ENCODE results near the gene SEMA5B. TPM values are rescaled to one million over a fixed set of nuclear protein-coding genes. Genes with fewer than 3 reads are reported as not detected.
A peak's percentile ranks its signal among the peaks of the same experiment; 100 is the strongest.

The SEMA5B gene
- polyA plus RNA-seq, 1 donor: 23.8 TPM

DNA sequence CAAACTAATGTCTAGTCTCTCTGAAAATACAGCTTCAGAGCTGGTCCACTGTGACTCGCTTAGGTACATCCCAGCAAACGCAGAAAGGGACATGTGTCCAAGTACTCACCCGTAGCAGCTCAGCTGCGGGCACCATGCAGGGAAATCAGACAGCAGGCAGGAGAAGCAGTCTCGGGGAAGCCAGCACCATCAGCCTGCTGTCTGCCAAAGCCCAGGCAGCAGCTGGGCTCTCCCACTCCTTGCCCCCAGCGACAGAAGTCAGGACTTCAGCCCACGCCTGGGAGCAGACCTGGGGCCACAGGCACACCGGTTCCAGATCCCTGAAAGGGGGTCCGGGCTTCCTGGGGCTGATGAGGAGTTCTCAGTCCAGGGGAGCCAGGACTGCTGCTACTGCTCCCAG lies 34.9 kb downstream of the SEMA5B start:
- DNase-seq: no peak

DNA sequence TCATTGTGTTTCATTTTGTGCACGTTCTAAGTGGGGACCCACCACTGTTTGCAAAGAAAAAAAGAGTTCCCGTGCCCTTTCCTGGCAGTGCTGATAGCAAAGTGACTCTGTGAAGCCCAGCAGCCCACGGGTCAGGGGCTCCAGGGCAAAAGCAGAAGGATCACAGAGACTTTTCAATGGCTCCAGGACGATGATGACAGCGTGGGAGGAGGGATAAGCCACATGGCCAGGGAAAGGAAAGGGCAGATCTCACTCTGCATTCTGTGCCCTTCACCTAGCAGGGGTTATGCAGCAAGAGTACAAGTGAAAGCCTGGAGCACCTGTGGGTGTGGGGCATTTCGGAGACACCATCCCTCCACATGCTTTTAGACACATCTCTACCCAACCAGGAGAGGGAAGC lies 35.4 kb downstream of the SEMA5B start:
- DNase-seq: no peak

DNA sequence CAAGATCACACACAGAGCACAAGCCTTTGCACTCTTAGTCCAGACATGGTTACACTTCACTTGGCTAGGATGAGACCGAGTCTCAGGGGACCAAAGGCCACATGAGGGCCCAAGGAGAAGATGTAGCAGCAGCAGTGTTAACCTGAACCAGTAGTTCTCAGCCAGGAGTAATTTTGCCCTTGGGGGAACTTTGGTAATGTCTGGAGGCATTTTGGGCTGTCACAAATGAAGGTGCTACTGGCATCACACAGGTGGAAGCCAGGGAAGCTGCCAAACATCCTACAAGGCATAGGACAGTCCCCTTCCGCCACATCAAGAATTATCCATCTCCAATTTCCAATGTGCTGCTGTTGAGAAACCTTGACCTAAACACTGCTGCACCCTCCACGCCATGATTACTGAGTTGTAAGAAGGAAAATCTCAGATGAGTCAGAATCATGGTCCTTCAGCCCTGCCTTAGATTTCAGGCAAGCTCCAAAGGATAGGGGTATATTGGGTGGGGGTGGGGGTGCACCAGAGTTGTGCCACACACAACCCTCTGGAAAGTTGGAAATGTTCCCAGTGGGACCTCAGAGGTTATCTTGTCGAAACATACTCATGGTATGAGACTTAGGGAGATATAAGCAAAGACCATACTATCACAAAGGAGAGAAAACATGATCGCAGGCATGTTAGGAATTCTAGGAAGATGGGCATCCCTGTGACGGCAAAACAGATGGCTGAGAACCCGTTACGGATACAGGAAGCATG lies 36.2 kb downstream of the SEMA5B start:
- DNase-seq: no peak

DNA sequence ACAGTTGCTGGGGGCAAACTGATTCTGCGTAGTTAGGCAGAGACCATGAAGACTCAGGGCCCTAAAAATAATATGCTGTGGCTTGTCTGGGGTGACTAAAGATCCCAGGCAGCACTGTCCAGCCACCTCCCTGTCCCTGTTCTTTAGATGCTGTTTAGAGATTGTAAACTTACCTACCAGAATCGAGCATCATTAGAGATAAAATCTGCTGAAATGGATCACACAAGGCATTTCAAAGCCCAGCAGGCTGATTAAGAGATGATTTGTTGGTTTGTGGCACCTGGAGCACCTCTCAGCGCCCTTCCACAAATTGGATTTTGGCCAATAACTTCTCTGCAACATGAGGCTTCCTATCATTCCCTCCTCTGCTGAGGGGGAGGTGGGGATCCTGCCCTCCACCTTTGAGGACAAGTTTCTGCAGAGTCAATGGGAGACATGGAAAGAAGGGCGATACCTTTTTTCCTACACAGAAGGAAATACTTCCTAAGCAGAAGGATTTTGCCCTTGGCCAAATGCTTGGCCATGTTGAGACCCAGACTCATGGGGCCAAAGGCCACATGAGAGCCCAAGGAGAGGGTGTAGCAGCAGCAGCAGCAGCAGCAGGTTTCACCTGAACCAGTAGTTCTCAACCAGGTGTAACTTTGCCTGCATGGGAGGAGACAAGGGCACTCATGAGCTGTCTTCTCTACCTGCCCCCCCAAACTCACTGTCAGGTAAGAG lies 37.5 kb downstream of the SEMA5B start:
- no peak for DNase-seq

DNA sequence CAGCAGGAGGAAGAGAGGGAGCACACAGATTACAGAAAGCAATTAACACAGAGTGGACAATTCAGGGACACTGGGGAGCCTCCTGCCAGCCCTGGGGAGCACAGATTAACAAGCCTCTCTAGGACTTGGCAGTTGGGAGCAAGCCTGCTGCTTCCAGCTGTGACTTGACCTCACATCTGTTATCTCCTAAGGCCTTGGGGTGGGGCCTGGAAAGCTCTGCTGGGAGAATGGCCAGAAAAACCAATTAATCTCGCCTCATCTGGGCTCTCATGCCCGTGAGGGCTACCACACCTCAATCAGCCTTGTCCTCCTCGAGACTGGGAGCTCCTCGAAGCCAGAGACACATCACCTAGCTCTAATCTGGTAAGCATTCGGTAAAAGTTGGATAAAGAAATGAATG lies 39.1 kb downstream of the SEMA5B start:
- no peak for DNase-seq

DNA sequence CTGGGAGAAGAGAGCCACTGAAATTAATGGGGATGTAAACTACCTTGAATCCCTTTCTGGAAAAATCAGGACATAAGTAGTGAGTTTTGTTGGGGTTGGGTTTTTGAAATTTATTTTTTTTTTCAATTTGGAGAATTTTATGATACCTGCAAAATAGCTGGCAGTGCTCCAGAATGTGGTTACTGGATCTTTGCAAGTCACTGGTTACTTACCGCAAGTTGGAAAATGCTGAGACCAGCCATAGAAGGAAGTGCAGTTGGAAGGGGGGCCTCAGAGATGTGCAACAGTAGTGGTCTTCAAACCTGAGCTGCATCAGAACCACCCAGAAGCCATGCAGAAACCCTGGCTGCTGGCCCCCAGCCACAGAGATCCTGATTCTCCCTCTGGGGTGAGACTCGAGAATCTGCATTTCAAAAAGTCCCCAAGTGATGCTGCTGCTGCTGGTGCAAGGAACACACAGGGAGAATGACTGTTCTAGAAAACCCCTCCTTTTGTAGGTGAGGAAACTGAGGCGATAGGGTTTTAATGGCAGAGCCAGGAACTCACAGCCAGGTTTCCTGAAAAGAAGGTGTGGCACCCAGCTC lies 39.7 kb downstream of the SEMA5B start:
- DNase-seq: no peak

DNA sequence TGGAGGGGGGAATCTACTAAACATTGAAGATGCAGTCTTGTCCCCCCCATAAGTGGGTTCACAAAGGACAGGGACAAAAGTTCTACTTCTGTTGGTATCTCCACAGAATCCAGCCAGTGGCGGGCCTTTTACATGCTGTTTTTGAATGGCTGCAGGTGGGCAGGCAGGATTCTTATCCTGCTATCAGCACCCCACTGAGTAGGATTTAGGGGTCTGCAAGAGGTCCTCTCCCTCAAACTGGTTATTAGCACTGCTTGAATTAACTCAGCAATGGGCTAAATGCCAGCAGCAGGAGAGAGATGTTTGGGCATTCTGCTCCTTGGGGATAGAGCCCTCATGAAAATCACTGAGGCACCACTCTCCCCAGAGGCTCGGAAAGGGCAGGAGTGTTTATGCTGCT lies 40.3 kb downstream of the SEMA5B start:
- DNase-seq: no peak

DNA sequence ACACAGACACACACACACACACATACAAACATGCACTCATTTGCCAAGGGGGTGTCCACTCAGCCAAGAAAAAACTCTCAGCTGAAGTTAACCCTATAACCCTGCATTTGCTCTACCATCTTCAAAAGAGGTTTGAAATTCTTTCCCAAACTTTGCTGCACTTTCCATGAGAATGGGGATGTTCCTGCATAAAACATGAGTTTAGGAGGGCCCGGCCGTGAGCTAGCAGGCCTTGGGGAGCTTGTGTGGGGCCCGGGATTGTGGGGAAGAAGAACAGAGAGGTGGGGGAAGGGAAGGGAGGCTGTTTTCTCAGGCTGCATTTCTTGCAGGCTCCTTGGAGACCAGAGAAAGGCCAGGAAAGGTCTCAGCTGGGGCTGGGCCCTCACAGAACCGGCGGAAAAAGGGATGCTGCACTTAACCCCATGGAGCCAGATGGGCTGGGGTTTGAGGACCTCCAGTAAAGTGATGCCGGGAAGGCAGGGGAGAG lies 40.8 kb downstream of the SEMA5B start:
- no peak for DNase-seq

DNA sequence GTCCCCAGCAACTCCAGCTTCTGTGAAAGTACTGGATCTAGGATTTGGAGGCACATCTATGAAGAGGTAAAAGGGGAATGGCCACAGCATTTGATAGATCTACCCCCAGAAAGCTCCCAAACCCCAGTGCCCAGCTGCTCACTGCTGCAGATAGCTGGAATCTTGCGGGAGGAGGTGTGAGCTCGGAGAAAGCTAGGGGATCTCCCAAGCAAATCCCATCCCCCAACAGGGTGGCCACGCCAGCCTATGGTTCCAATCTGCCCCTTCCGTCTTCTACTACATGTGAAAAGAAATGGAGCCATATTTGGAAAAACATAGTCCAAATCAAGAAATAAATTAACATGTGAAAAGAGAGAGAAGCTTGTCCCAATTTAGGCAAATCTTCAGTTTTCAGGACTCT lies 42.0 kb downstream of the SEMA5B start:
- DNase-seq: no peak

DNA sequence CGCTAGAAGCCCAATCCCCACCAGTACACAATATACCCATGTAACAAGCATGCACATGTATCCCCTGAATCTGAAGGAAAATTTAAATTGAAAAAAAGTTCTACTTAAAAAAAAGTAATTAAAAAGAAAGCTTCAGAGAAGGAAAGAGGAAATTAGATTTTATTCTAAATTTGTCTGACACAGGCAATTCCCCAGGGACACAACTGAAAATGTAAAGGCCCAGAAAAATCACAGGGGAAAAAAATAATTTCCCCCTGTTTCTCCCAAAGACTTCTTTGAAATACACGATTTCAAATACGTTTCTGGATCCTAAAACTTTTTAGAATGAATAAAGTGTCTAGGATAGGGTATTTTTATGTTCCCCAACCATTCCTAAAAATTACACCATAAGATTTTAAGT lies 42.9 kb downstream of the SEMA5B start:
- DNase-seq: no peak

DNA sequence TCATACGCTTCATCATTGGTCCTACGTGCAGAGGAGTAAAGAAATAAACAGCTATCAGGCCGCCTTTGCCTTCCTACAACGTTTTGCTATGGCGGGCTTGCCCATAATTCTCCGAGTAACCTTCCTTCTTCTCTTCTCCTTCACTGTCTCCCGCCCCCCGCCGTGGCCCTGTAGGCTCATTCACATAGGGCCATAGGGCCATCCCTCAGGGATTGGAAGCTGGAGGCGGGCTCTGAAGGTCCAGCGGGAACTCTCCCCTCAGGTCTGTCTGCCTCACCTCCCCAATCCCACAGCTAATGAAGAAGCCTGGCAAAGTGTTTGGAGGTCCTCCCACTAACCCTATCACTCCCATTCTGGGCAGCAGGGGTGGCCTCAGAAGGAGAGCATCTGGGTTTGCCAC lies 43.6 kb downstream of the SEMA5B start:
- DNase-seq: no peak

DNA sequence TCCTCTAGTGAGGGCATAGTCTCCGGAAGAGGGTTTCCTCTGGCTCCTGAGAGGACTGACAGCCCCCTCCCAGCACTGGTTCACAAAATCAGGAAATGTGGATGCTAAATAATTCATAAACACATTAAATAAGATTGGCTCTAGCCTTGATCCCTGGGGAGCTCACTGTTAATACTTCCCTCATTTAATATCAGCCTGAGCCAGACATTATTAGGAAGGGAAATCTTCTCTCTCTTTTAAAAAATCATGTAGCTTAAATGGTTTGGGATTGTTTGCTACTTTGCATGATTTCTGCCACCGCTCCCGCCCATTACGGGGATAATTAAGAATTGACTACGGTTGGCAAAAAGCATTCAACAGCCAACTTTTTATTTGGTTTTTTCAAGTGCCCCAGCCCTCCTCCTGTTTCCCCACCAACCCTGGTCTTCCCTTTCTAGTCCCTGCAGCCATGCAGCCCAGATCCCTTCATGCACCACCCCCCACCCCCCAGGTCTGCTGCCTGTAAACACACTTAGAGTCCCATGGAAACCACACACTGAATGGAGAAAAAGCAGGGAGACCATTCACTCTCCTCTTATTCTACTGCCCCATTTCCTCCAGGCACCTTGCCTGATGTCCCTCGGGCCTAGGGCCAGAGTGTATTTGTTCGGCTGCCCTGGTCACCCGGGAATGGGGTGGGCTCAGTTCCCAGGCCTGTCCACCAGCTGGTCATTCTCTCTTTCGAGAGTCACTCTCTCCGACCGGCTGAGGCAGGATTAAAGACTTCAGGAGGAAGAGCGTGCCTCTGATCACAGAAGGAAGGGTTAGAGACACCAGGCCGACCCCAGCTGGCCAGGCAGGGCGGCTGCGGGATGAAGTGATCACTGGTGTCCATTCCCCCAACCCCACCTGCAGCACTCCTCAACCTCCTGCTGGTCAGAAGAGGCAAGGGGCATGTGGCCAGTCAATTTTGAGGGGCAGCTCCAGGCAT lies 45.1 kb downstream of the SEMA5B start:
- DNase-seq: no peak

DNA sequence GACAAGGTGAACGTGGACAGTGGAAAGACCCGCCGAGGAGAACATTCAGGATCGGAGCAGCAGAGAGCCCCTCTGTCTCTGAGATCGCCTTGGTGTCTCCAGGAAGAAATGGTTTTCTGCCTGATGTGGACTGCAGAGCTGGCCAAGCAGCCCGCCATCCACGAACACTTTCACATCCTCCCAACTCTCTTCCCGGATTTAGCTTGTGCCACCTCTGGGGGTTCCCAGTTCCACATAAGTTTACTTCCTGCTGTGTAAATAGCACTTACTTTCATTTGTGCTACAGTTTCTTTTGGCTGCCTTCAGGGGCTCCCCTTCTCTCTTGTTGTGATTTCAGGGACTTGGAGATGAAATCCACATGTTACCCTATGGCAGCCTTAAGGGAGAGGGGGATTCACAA lies 48.4 kb downstream of the SEMA5B start:
- DNase-seq: no peak

DNA sequence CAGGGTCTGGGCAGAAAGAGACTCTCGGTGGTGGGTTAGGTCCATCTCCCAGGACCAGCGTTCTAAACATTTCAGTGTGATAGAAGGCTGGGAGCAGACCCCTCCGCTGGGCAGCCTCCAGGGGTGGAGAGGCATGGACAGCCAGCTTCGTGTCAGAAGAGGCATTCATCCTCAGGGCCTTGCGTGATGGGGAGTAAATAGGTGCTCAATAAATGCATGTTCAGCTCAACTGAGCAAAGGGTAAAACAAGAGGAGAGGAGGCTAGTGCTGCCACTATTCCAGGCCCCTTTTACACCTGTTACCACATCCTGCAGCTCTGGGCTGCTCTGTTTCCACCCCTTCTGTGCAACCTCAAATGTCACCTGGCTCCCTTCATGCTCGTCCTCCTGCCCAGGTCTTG lies 49.0 kb downstream of the SEMA5B start:
- DNase-seq: no peak

DNA sequence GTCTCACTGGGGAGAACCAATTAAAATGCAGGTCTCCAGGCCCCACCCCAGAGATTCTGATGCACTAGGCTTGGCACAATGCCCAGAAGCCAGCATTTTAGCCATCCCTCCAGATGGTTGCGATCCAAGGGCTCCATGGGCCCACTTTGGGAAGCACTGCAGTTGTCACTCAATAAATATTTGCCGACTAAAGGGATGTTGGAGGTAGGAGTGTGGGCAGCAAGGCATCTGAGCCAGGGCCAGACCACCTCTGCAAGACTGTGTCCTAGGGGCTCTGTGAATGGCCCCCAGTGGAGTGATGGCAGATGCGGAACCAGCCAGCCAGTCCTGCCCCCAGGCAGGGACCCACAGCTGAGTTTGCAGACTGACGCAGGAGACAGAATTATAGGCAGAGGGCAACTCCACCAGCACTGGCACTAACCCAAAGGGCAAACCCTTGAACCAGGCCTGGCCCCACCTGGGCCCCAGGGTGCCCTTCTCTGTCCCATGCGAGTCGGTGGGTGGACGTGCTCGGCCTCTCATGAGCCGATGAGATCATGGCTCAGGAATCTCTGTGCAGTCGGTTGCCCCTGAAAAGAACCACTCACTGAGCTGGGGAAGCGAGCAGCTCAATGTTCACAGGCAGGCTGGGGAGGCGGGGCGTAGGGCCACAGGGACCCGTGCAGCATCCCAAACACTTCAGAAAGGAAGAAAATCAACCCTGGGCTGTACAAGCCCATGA lies 49.7 kb downstream of the SEMA5B start:
- no peak for DNase-seq

DNA sequence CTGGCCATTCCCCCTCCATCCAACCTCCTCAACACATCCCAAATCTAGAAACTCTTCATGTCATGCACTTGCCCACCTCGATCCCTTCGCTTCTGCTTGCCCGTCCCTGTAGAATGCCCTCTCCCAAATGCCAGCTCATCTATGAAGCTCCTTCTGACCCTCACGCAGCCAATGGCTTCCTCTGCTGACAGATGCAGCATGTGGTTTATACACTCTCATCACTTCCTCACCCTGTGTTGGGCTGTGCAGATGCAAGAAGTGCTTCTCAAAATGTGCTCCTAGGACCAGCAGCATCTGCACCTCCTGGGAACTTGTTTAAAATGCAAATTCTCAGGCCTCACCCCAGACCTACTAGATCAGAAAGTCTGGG lies 51.7 kb downstream of the SEMA5B start:
- no peak for DNase-seq

DNA sequence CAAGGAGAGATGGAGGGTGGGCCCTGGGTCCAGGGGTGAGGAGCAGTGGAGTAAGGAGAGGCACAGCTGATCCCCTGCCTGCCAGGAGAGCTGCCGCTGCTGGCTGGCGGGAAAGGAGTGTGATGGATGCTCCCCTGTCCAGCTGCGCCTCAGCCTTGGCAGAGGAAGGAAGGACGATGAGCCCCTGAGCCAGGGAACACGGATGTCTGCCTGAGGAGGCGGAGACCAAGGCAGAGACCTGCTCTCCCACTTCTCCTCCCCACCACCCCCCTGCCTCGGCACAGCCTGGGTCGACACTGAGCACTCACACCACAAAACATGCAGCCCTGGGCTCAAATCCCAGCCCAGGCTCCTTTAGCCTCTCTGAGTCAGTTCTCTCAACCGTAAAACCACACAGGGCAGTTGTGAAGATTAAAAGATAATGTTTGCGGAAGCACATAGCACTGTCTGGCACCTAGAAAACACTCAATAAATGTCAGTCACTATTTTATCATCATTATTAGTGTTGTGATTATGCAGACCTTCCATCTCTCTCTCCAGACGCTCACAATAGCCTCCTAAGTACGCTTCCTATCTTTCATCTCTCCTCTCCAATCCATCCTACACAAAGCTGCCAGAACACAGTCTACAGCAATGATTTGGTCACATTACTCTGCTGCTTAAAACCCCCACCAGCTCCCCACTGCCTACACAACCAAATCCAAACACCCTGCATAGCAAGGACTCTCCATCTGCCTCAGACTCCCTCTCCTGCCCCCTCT lies 52.2 kb downstream of the SEMA5B start:
- DNase-seq: peak; percentile 80

DNA sequence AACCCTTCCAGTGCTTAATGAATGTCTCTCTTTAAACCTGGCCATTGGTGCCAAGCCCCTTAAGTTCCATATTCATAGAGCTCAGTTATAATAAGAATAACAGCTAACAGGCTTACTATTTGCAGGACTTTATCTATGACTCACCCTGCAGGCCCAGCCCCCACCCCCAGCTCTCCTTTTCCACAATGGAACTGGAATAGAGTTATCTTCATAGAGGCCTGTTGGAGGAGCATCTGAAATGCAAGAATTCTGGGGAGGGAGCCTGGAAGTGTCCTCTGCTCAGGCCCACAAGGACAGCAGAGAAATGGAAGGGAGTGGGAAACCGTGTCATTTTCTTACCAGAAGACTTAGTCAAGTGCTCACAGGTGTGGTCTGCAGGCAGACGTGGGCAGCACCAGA lies 52.8 kb downstream of the SEMA5B start:
- DNase-seq: no peak

DNA sequence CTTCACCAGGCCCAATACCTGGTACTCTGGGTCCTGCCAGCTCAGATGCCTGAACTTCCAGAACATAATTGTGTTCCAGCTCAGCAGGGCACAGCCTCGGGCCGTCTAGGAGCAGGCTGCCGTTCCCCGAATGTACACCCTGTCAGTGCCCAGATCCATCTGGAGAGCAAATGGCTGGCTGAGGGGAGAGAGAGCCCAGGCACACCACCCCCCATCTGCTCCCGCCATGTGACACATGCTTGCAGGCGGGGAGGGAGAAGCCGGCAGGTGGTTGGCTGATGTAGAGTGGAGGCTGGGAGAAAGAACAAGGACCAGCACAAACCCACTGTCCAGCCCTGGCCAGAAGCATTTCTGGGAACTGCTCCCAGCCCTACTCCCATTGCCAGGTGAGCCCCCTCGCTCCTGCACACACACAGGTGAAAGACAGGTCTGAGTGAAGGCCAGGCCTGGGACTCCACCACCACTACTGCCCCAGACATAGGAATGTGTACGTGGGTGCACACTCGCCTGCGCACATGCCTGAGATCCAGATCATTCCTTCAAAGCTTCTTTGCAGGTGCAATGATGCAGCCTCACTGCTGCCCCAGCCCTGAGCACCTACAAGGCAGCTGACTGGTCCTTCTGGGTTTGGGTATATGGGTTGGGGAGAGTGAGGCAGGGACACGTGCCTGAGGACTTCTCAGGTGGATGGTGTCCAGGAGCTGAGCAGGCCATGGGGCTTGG lies 53.5 kb downstream of the SEMA5B start:
- DNase-seq: no peak

DNA sequence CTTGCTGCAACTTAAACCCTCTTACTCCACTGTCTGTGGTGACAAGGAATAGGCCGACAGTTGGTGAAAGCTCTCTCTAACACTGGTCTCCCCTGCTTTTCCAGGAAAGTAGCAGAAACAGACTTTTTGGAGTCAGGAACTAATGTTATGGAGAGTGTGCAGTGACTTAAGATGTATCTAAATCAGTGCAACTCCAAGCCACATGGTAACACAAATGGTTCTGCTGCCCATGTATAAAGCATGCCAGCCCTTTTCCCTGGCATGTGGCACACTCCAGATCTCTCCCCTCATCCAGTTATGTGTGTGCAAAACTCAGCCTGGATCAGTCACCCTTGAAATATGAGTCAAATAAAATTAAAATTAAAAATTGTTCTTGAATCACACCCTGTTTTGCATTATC lies 55.4 kb downstream of the SEMA5B start:
- no peak for DNase-seq
